Activated T-helper 17 cell treated with anti-CD3 and anti-CD28 coated beads, Interleukin-2, amount 50 U/mL, for 72 hours (primary cell): ENCODE data around the gene DNAJC1. TPM values are rescaled to one million over a fixed set of nuclear protein-coding genes. Genes with fewer than 3 reads are reported as not detected.
A peak's percentile ranks its signal among the peaks of the same experiment; 100 is the strongest.

Experiments
- ATAC-seq: fragments of 150-1000 bp; cut with Tn5 transposase; replicated peaks from 2 replicates; pipeline ENCODE4 v1.10.0; 2021; ENCODE audit warnings: mild to moderate bottlenecking, moderate library complexity
- H3K27ac Mint-ChIP-seq: one replicate; pipeline ENCODE4 v1.8.0; 2022; ENCODE audit warnings: mixed read lengths
- H3K27me3 Mint-ChIP-seq: one replicate; pipeline ENCODE4 v1.8.0; 2022; ENCODE audit warnings: mixed read lengths
- H3K36me3 Mint-ChIP-seq: one replicate; pipeline ENCODE4 v1.8.0; 2022; ENCODE audit warnings: low read depth, mild to moderate bottlenecking, mixed read lengths
- H3K4me1 Mint-ChIP-seq: one replicate; pipeline ENCODE4 v1.8.0; 2022; ENCODE audit warnings: mixed read lengths
- H3K4me3 Mint-ChIP-seq: one replicate; pipeline ENCODE4 v1.8.0; 2022; ENCODE audit warnings: mild to moderate bottlenecking, mixed read lengths
- H3K9me3 Mint-ChIP-seq: one replicate; pipeline ENCODE4 v1.8.0; 2022; ENCODE audit warnings: mixed read lengths
- total RNA-seq, 2 donors: library from RNA; stranded (reverse); gene quantifications; one replicate each; pipeline ENCODE4 v1.2.3, GENCODE V29; 2022

Gene DNAJC1
- total RNA-seq, 2 donors from 2014 or later: 21.4 to 21.5 TPM

DNA sequence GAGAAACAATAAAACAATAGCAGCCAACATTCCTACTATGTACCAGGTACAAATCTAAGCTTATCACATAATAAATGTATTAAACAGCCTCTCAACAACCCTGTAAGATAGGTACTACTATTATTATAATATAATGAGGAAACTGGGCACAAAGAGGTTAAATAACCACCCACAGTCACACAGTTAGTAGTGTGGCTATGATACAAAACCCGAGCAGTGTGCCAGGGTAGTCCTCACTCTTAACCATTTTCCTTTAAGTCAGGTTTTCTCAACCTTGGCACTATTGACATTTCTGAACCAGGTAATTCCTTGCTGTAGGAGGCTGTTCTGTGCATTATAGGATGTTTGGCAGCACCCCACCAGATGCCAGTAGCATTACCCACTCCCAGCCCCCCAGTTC is 48.8 kb downstream of the DNAJC1 start:
- H3K4me1 Mint-ChIP-seq: peaks cover under 1% of the 10 kb centered on the region
- H3K36me3 Mint-ChIP-seq: no peaks in the 10 kb centered on the region
- H3K9me3 Mint-ChIP-seq: no peaks in the 10 kb centered on the region
- H3K27me3 Mint-ChIP-seq: no peaks in the 10 kb centered on the region
- H3K4me3 Mint-ChIP-seq: no peak overlapping the region
- no peak for ATAC-seq
- H3K27ac Mint-ChIP-seq: no peak overlapping the region

GRCh38 chr10:21954132-21954531 is 49.4 kb downstream of the DNAJC1 start:
- Mint-ChIP-seq H3K27me3 (no peaks in the 10 kb centered on the region), H3K4me3 (no peak overlapping the region), H3K27ac (no peak overlapping the region), H3K4me1 (no peaks in the 10 kb centered on the region), H3K9me3 (no peaks in the 10 kb centered on the region), H3K36me3 (no peaks in the 10 kb centered on the region)
- no peak for ATAC-seq

- H3K36me3 Mint-ChIP-seq: no peaks in the 10 kb centered on the region
- H3K4me3 Mint-ChIP-seq: no peak overlapping the region
- no peaks in the 10 kb centered on the region for H3K27me3 Mint-ChIP-seq
- H3K4me1 Mint-ChIP-seq: no peaks in the 10 kb centered on the region
- H3K27ac Mint-ChIP-seq: no peak overlapping the region
- no peaks in the 10 kb centered on the region for H3K9me3 Mint-ChIP-seq
- peak; percentile 90 for ATAC-seq
Observed at GRCh38 chr10:21953585-21954057, 49.9 kb downstream of the DNAJC1 start.

- Mint-ChIP-seq H3K4me3 (no peak overlapping the region), H3K27ac (no peak overlapping the region), H3K27me3 (no peaks in the 10 kb centered on the region), H3K36me3 (no peaks in the 10 kb centered on the region), H3K9me3 (no peaks in the 10 kb centered on the region), H3K4me1 (peaks cover under 1% of the 10 kb centered on the region)
- no peak for ATAC-seq
Observed at GRCh38 chr10:21950566-21950965, 53.0 kb downstream of the DNAJC1 start.

- Mint-ChIP-seq H3K36me3 (no peaks in the 10 kb centered on the region), H3K9me3 (no peaks in the 10 kb centered on the region), H3K27me3 (no peaks in the 10 kb centered on the region), H3K27ac (no peak overlapping the region), H3K4me1 (peaks cover 5% of the 10 kb centered on the region), H3K4me3 (no peak overlapping the region)
- ATAC-seq: no peak
Observed at GRCh38 chr10:21946946-21947345, 56.6 kb downstream of the DNAJC1 start.

GRCh38 chr10:21944727-21945386 is 58.7 kb downstream of the DNAJC1 start:
- Mint-ChIP-seq H3K36me3 (no peaks in the 10 kb centered on the region), H3K4me3 (no peak overlapping the region), H3K9me3 (no peaks in the 10 kb centered on the region), H3K27me3 (no peaks in the 10 kb centered on the region), H3K4me1 (peaks cover 5% of the 10 kb centered on the region), H3K27ac (no peak overlapping the region)
- ATAC-seq: no peak

GRCh38 chr10:21943633-21944265 is 59.8 kb downstream of the DNAJC1 start:
- no peaks in the 10 kb centered on the region for H3K27me3 Mint-ChIP-seq

DNA sequence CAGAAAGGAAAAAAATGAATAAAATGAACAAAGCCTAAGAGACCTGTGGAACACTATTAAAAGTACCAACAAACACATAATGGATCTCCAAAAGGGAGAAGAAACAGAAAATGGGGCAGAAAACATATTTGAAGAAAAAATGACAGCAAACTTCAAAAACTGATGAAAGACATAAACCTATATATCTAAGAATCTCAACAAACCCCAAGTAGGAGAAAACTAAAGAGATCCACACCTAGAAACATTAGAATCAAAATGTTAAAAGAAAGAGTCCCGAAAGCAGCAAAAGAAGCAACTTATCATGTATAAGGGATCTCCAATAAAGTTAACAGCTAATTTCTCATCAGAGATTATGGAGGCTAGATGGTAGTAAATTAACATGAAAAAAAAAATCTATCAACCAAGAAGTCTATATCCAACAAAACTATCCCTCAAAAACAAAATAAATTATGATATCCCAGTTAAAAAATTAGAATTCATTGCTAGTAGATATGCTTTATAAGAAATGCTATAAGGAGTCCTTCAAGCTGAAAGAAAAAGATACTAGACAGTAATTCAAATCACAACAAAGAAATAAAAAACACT is 68.0 kb downstream of the DNAJC1 start:
- no peaks in the 10 kb centered on the region for H3K27me3 Mint-ChIP-seq
- peaks cover 11% of the 10 kb centered on the region for H3K9me3 Mint-ChIP-seq
- H3K27ac Mint-ChIP-seq: no peak overlapping the region
- H3K36me3 Mint-ChIP-seq: no peaks in the 10 kb centered on the region
- no peak for ATAC-seq
- no peaks in the 10 kb centered on the region for H3K4me1 Mint-ChIP-seq
- H3K4me3 Mint-ChIP-seq: no peak overlapping the region

More at GRCh38 chr10:21943633-21944265, 59.8 kb downstream of the DNAJC1 start:
- Mint-ChIP-seq H3K4me1 (peaks cover 5% of the 10 kb centered on the region), H3K9me3 (no peaks in the 10 kb centered on the region), H3K36me3 (no peaks in the 10 kb centered on the region), H3K4me3 (no peak overlapping the region), H3K27ac (no peak overlapping the region)
- ATAC-seq: no peak

GRCh38 chr10:21934307-21934706 is 69.2 kb downstream of the DNAJC1 start:
- Mint-ChIP-seq H3K9me3 (peaks cover 11% of the 10 kb centered on the region), H3K4me3 (no peak overlapping the region), H3K36me3 (no peaks in the 10 kb centered on the region), H3K27ac (no peak overlapping the region), H3K4me1 (no peaks in the 10 kb centered on the region), H3K27me3 (no peaks in the 10 kb centered on the region)
- no peak for ATAC-seq

- Mint-ChIP-seq H3K27ac (no peak overlapping the region), H3K4me1 (no peaks in the 10 kb centered on the region), H3K4me3 (no peak overlapping the region), H3K9me3 (no peaks in the 10 kb centered on the region), H3K27me3 (no peaks in the 10 kb centered on the region), H3K36me3 (no peaks in the 10 kb centered on the region)
- no peak for ATAC-seq
Observed at GRCh38 chr10:21929070-21929469, 74.5 kb downstream of the DNAJC1 start.

- no peaks in the 10 kb centered on the region for H3K27me3 Mint-ChIP-seq
- no peaks in the 10 kb centered on the region for H3K4me1 Mint-ChIP-seq
- no peaks in the 10 kb centered on the region for H3K9me3 Mint-ChIP-seq
Observed at GRCh38 chr10:21927631-21928353, 75.7 kb downstream of the DNAJC1 start.

DNA sequence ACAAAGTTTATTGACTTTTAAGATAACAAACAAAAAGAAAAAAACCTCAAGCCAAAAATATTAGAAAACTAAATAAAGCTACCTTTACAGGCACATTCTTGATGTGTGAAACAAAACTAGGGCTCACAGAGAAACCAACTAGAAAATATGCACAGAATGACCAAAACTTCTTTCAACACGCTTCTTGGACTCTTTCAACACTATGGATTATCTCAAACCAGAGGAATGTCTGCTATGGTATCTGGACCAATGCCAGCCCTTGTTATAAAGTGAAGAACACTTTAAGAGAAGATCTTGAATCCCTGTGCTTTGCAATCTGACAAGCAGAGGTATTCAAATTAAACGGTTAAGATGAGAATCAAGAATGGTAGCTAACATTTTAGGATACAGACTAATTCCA is 76.6 kb downstream of the DNAJC1 start:
- Mint-ChIP-seq H3K4me1 (no peaks in the 10 kb centered on the region), H3K27ac (no peak overlapping the region), H3K36me3 (no peaks in the 10 kb centered on the region), H3K9me3 (no peaks in the 10 kb centered on the region), H3K27me3 (no peaks in the 10 kb centered on the region), H3K4me3 (no peak overlapping the region)
- no peak for ATAC-seq

More at GRCh38 chr10:21927631-21928353, 75.7 kb downstream of the DNAJC1 start:
- Mint-ChIP-seq H3K4me3 (no peak overlapping the region), H3K27ac (no peak overlapping the region), H3K36me3 (no peaks in the 10 kb centered on the region)
- no peak for ATAC-seq

DNA sequence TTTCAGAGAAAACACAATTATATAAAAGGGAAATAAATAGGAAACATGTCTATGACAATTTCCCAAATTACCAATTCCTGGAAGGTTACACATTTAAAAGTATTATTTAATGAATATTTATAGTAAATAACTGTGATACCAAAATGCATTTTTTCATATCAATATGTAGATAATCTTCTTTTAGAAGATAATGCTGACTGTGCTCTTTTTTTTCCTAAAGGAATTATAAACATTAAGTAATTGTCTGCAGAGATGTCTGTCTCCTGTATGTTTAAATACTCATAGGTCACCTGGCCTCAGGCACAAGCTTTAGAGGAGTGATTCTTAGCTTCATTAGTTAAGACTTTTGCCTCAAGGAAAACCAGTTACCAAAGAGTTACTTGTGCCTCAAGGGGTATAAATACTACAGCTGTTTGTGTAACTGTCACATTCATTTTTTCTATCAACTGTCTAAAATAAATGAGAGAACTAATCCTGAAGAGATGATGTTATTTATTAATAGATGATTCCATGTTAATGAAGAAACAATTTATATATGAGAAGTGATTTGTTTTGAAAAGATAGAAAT is 77.1 kb downstream of the DNAJC1 start:
- H3K27ac Mint-ChIP-seq: no peak overlapping the region
- no peaks in the 10 kb centered on the region for H3K4me1 Mint-ChIP-seq
- H3K27me3 Mint-ChIP-seq: no peaks in the 10 kb centered on the region
- no peaks in the 10 kb centered on the region for H3K9me3 Mint-ChIP-seq
- no peak overlapping the region for H3K4me3 Mint-ChIP-seq
- no peaks in the 10 kb centered on the region for H3K36me3 Mint-ChIP-seq
- ATAC-seq: no peak

- Mint-ChIP-seq H3K4me1 (no peaks in the 10 kb centered on the region), H3K27ac (no peak overlapping the region), H3K36me3 (no peaks in the 10 kb centered on the region)
Observed at GRCh38 chr10:21925851-21926250, 77.7 kb downstream of the DNAJC1 start.

More at GRCh38 chr10:21925851-21926250, 77.7 kb downstream of the DNAJC1 start:
- no peak for ATAC-seq
- no peak overlapping the region for H3K4me3 Mint-ChIP-seq
- H3K27me3 Mint-ChIP-seq: no peaks in the 10 kb centered on the region
- H3K9me3 Mint-ChIP-seq: no peaks in the 10 kb centered on the region
